Body of pancreas (tissue), 4 donors: ENCODE results near the gene SCAPER.

Source experiments
- CTCF ChIP-seq, 7 experiments: fragments of 450-650 bp in 4 of 7; fragments of 200-600 bp in 3 of 7; sonication (generic) in 3 of 7; IDR thresholded peaks; one replicate each; pipeline ENCODE4 v1.5.1; 2016 to 2019; ENCODE audit warnings: antibody characterized with exemption in 7 of 7
- POLR2A ChIP-seq, 3 donors: fragments of 450-650 bp; IDR thresholded peaks; one replicate each; pipeline ENCODE4 v1.6.1; 2016; ENCODE audit warnings: antibody characterized with exemption in 3 of 3, mild to moderate bottlenecking in 2 of 3

DNA sequence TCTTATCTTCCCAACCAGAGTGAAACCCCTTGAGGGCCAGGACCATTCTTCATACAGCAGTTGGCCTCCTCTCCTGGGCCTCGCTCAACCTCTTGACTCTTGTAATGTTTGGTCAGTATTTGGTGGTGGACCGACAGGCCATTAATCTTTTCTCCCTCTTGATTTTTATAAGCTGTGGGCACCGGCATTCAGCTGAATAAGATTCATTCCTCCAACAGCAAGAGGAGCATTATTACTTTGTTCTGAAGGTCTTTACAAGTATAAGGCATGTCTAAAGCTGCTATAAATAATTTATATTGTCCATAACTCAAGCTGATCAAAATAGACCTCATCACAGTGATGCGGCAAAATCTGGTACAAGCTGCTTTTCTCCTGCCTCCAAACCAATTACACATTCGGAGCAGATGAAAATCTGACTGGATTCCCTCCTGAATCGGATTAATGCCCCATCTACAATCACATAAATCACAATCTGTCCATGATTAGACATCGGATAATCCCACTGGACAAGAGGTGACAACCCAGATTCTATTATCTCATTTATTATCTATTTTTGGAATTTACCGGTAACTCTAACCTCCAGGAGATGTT lies 576.9 kb downstream of the SCAPER start:
- TF ChIP-seq CTCF (IDR thresholded peaks at IDR 0.05) (no peak), POLR2A (IDR thresholded peaks at IDR 0.05) (no peak)
